Astrocyte of the cerebellum (primary cell): ENCODE results near the gene SLC18A2.

Source experiments
- DNase-seq: peaks from one replicate; pipeline ENCODE4 v3.0.0-alpha.2; 2011; ENCODE audit warnings: low read depth
- H3K4me3 ChIP-seq: 2 replicates; pipeline ENCODE4 v1.5.1; 2011; ENCODE audit warnings: mild to moderate bottlenecking, low read depth, low read length, moderate library complexity
- CTCF ChIP-seq: IDR thresholded peaks from 2 replicates; pipeline ENCODE4 v1.5.1; 2012; ENCODE audit warnings: low read length, low read depth, moderate library complexity, mild to moderate bottlenecking; ENCODE audit errors: missing control alignments
- in situ Hi-C: cut with HindIII; loops from 2 replicates; pipeline ENCODE4 v1.10.0; 2017; ENCODE audit warnings: low sequenced_read_pairs

Gene SLC18A2

DNA sequence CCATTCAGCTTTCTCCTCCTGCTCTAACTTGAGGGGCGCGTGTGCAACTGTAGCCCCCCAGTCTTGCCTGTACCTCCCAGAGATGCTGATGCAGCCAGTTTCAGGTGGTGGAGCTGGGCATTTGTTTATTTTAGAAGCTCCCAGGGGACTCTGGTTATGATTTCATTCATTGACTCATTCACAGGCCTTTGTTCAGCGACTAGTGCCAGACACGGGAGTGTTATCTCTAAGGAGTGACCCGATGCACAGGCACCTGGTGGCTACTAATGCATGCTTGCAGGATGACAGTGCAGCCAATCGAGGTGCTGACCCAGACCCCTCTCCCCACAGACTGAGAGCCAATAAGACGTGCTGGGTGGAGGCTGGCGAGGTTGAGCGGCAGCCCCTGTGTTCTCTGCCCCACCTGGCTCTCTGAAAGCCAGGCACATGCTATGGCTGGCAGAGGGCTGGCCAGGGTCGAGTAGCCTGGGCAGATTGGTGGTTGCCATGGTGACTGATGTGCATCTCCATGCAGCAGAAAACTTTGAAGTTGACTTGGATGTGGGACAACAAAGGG is 19.7 kb upstream of the SLC18A2 start:
- no peak overlapping the region for H3K4me3 ChIP-seq
- DNase-seq: no peak
- TF ChIP-seq CTCF: no peak
- in situ Hi-C loops: loop anchor here (25.0 kb wide), 1 partner anchor 216 kb away; no protein-coding TSS in a partner anchor

GRCh38 chr10:117222552-117222951 is 18.4 kb upstream of the SLC18A2 start:
- in situ Hi-C loops: loop anchor here (25.0 kb wide), 1 partner anchor 215 kb away; no protein-coding TSS in a partner anchor
- H3K4me3 ChIP-seq: no peak overlapping the region
- DNase-seq: no peak
- TF ChIP-seq CTCF: no peak

- H3K4me3 ChIP-seq: no peak overlapping the region
- in situ Hi-C loops: loop anchor here (25.0 kb wide), 1 partner anchor 214 kb away; no protein-coding TSS in a partner anchor
- no peak for TF ChIP-seq CTCF
- no peak for DNase-seq
Observed at GRCh38 chr10:117222976-117223692, 17.8 kb upstream of the SLC18A2 start.

DNA sequence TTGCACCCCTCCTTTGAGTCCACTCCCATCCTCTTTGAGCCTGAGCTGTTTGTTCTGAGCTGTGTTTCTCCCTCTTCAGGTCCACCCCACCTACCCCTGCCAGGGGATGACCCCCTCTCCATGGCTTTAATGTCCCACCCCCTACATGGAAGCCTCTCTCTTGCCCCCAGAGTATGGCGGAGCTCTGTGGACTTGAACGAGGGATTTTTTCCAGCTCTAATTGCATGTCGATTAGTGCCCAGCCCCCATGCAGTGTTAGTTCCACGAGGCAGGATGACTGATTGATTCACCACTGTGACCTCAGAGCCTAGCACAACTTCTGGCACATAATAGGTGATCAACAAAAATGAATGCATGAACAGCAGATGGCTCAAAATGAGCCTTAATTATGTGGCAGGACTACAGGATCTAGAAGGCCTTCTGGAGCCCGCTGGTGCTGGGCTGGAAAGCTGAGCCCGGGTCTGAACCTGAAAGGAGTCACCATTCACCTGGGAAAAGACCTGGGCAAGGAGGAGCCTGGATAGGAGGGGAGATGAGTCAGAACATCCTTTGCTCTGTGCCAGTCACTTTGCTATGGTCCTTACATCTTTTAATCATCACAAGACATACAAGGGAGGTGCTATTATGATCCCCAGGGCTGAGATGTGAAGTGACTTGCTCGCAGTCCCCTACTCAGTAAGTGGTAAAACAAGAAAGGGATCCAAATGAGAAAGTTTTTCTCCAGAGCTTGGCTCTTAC is 17.1 kb upstream of the SLC18A2 start:
- no peak for TF ChIP-seq CTCF
- no peak overlapping the region for H3K4me3 ChIP-seq
- DNase-seq: no peak
- in situ Hi-C loops: loop anchor here (25.0 kb wide), 1 partner anchor 213 kb away; no protein-coding TSS in a partner anchor

DNA sequence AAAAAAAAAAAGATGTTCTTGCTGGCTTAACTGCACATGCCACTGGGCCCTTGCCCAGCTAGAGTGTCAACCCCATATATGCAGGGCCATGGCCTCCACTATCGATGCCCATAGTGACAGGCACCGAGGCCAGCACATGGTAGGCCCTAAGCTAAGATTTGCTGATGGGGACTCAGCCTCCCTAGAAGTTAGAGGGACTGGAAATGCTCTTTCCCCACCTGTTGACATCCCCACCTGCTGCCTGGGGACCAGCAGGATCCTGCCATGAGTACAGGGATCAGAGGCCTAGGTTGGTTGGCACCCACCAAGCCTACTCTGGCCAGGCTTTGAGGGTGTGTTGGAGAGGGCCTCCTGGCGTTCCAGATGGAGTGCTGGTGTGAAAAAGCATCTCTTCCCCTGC is 16.0 kb upstream of the SLC18A2 start:
- no peak overlapping the region for H3K4me3 ChIP-seq
- no peak for TF ChIP-seq CTCF
- in situ Hi-C loops: loop anchor here (25.0 kb wide), 1 partner anchor 212 kb away; no protein-coding TSS in a partner anchor
- no peak for DNase-seq

- DNase-seq: no peak
- in situ Hi-C loops: no loop called here
- TF ChIP-seq CTCF: peak; percentile 47
- no peak overlapping the region for H3K4me3 ChIP-seq
Observed at GRCh38 chr10:117226813-117227451, 14.0 kb upstream of the SLC18A2 start.
